Upper lobe of right lung (tissue), 1 donor: ENCODE measurements around the gene TYW5. TPM values are rescaled to one million over a fixed set of nuclear protein-coding genes. Genes with fewer than 3 reads are reported as not detected.
"Not testable (repeated sequence)": the region's sequence is repeated elsewhere in the genome, so short reads cannot be mapped to it uniquely, and the experiment has no call there.

Experiments
- ATAC-seq: fragments of 200-7000 bp; cut with Tn5 transposase; one replicate; pipeline ENCODE4 v1.9.1; 2020; ENCODE audit warnings: mild to moderate bottlenecking, moderate library complexity
- DNase-seq: peaks from one replicate; pipeline ENCODE4 v3.0.0-alpha.2; 2020
- H3K27ac ChIP-seq: fragments of 200-600 bp; one replicate; pipeline ENCODE4 v1.8.0; 2022
- H3K27me3 ChIP-seq: fragments of 200-600 bp; one replicate; pipeline ENCODE4 v1.8.0; 2022; ENCODE audit warnings: mild to moderate bottlenecking
- H3K36me3 ChIP-seq: fragments of 200-600 bp; one replicate; pipeline ENCODE4 v1.8.0; 2022
- H3K4me1 ChIP-seq: fragments of 200-600 bp; one replicate; pipeline ENCODE4 v1.8.0; 2022
- H3K4me3 ChIP-seq: fragments of 200-600 bp; one replicate; pipeline ENCODE4 v1.8.0; 2022; ENCODE audit warnings: mild to moderate bottlenecking
- H3K9me3 ChIP-seq: fragments of 200-600 bp; one replicate; pipeline ENCODE4 v1.8.0; 2022
- intact Hi-C: fragments of 100-400 bp; cut with DNase I; formaldehyde crosslinking; loops from one replicate; pipeline ENCODE4 v1.11.0; 2022
- total RNA-seq: library from RNA; stranded (reverse); fragmentation: NEBNext Ultra II Directional; extraction: Animal tissue kit (Norgen Biotek cat#: 25700); gene quantifications from one replicate; pipeline ENCODE4 v1.2.1, GENCODE V29; 2021
- TF ChIP-seq, protein P1 (sequence below): fragments of 200-600 bp; IDR thresholded peaks from one replicate; pipeline ENCODE4 v1.8.0; 2022; ENCODE audit warnings: antibody characterized with exemption
- donor health status: DM: no; HTN: yes; CAD: no; lungs with severe emphysema.

Gene TYW5
- total RNA-seq, 1 donor from 2014 or later, result 7.5 TPM

DNA sequence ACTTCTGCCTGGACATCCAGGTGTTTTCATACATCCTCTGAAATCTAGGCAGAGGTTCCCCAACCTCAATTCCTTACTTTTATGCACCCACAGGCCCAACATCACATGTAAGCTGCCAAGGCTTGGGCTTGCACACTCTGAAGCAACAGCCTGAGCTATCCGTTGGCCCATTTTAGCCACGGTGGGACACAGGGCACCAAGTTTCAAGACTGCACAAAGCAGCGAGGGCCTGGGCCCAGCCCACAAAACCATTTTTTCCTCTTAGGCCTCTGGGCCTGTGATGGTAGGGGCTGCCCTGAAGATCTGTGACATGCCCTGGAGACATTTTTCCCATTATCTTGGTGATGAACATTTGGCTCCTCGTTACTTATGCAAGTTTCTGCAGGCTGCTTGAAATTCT lies 38.3 kb downstream of the TYW5 start:
- Histone ChIP-seq H3K4me1 (peaks cover 19% of the 10 kb centered on the region), H3K36me3 (no peaks in the 10 kb centered on the region), H3K4me3 (no peak overlapping the region), H3K9me3 (no peaks in the 10 kb centered on the region), H3K27me3 (no peaks in the 10 kb centered on the region), H3K27ac (no peak overlapping the region)
- intact Hi-C loops, result no loop called here
- TF ChIP-seq, protein P1, sequence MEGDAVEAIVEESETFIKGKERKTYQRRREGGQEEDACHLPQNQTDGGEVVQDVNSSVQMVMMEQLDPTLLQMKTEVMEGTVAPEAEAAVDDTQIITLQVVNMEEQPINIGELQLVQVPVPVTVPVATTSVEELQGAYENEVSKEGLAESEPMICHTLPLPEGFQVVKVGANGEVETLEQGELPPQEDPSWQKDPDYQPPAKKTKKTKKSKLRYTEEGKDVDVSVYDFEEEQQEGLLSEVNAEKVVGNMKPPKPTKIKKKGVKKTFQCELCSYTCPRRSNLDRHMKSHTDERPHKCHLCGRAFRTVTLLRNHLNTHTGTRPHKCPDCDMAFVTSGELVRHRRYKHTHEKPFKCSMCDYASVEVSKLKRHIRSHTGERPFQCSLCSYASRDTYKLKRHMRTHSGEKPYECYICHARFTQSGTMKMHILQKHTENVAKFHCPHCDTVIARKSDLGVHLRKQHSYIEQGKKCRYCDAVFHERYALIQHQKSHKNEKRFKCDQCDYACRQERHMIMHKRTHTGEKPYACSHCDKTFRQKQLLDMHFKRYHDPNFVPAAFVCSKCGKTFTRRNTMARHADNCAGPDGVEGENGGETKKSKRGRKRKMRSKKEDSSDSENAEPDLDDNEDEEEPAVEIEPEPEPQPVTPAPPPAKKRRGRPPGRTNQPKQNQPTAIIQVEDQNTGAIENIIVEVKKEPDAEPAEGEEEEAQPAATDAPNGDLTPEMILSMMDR, result no peak
- DNase-seq, result no peak
- ATAC-seq, result no peak

DNA sequence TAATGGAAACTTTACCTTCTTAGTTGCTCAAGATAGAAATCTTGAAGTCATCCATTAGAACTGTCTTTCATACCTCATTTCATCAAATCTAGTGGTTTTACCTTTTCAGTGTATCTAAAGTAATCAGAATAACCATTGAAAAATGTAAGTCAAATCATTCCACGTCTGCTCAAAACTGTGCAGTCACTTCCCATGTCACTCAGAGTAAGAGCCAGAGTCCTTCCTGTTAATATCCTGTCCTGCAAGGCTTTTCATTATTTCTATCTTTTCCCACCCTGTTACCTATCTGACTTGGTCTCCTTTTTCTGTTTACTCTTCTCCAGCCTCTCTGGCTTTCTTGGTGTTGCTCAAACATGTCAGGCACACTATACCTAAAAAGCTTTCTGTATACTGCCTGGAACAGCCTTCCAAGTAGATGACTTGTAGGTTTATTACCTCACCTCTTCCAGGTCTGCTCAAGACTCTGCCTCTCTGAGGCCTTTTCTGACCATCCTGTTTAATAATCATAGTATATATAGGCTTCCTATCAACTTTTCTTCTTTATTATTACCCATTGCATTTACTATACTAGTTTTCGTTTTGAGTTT lies 40.8 kb downstream of the TYW5 start:
- H3K27ac ChIP-seq, result no peak overlapping the region
- peaks cover 25% of the 10 kb centered on the region for H3K4me1 ChIP-seq
- TF ChIP-seq, protein P1, result no peak
- no peaks in the 10 kb centered on the region for H3K27me3 ChIP-seq
- DNase-seq (no peak), ATAC-seq (no peak)
- no peaks in the 10 kb centered on the region for H3K36me3 ChIP-seq
- intact Hi-C loops, result no loop called here
- no peaks in the 10 kb centered on the region for H3K9me3 ChIP-seq
- H3K4me3 ChIP-seq, result no peak overlapping the region

DNA sequence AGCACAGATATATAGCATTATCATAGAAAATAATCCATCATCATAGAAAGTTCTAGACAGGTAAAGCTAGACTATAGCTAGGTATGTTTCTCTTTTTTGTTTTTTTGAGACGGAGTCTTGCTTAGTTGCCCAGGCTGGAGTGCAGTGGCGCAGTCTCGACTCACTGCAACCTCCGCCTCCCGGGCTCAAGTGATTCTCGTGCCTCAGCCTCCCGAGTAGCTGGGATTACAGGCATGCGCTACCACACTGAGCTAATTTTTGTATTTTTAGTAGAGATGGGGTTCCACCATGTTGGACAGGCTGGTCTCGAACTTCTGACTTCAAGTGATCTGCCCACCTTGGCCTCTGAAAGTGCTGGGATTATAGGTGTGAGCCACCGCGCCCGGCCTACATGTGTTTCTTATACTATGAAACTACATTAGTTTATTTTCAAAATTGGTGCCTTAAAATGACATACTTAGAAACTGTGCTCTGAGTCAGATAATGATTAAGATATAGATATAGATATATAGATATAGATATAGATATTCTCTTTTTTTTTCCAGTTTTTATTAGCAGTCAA lies 42.7 kb downstream of the TYW5 start:
- H3K27me3 ChIP-seq, DNase-seq, H3K9me3 ChIP-seq, H3K27ac ChIP-seq, H3K36me3 ChIP-seq, ATAC-seq, intact Hi-C loops: not testable (repeated sequence)
- H3K4me3 ChIP-seq, result peak overlapping the region; percentile 93
- H3K4me1 ChIP-seq, result peaks cover 25% of the 10 kb centered on the region

DNA sequence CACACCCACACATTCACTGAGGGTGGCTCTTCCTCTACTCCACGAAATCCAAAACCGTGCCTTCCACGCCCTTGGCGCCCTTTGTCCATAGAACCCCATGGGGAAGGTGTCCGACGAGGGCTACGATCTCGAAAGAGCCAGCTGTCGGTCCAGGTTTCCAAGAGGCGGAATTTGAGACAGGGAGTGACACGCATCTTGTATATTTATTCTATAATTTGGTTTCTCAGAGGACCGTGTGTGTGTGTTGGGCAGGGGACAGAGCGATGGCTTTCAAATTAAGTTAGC lies 43.5 kb downstream of the TYW5 start:
- H3K27ac ChIP-seq, result peak overlapping the region; percentile 95
- H3K36me3 ChIP-seq, result no peaks in the 10 kb centered on the region
- peaks cover 25% of the 10 kb centered on the region for H3K4me1 ChIP-seq
- ATAC-seq, result no peak
- H3K4me3 ChIP-seq, result peak overlapping the region; percentile 93
- DNase-seq, result no peak
- H3K9me3 ChIP-seq, result no peaks in the 10 kb centered on the region
- TF ChIP-seq, protein P1, result no peak
- no peaks in the 10 kb centered on the region for H3K27me3 ChIP-seq
- intact Hi-C loops, result no loop called here

DNA sequence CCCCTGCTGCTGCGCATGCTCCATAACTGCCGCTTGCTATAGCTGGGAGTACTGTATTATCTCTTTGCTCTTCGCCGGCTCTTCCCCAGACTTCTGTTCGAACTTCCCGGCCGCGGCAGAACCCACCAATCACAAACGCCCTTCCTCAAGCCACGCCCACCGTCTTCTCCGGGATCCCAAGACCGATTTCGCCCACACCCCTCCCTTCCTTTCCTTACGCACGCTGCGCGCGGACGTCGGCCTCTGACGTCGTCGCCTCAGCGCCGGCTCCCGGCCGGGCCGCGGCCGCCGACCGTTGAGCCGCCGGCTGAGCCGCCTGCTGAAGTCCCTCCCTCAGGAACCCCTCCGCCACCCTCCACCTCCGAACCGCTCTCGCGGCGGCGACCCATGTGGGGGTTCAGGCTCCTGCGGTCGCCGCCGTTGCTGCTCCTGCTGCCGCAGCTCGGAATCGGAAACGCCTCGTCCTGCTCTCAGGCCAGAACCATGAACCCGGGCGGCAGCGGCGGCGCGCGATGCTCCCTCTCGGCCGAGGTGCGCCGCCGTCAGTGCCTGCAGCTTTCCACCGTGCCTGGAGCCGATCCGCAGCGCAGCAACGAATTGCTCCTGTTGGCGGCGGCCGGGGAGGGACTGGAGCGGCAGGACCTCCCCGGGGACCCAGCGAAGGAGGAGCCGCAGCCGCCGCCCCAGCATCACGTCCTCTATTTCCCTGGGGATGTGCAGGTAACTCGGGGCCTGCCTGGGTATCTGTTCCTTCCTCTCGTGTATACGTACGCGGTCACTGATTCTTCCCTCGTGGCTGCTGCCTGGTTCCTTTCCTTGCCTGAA lies 44.0 kb downstream of the TYW5 start, which contains the start of gene C2orf69:
Gene C2orf69, plus strand, starts transcription at position 242 of the 825 bp plus-strand sequence. Its CDS starts 146 bp downstream, at position 388.
- peak; percentile 97 for DNase-seq
- peak within 1 kb of the TSS; percentile 93 for H3K4me3 ChIP-seq
- peak within 1 kb of the TSS; percentile 95 for H3K27ac ChIP-seq
- TF ChIP-seq, protein P1, result no peak
- peaks cover 25% of the 10 kb centered on the region for H3K4me1 ChIP-seq
- intact Hi-C loops, result no loop called here
- H3K27me3 ChIP-seq, result no peaks in the 10 kb centered on the region
- no peaks in the 10 kb centered on the region for H3K36me3 ChIP-seq
- H3K9me3 ChIP-seq, result no peaks in the 10 kb centered on the region
- ATAC-seq, result peak; percentile 99
